Lower lobe of right lung (tissue), 2 donors: ENCODE data around the gene KRTAP9-4. TPM values are rescaled to one million over a fixed set of nuclear protein-coding genes. Genes with fewer than 3 reads are reported as not detected.

Experiments
- ATAC-seq, 2 donors: fragments of 200-7000 bp; cut with Tn5 transposase; one replicate each; pipeline ENCODE4 v1.9.1; 2020 to 2022; ENCODE audit warnings: mild to moderate bottlenecking in 2 of 2, moderate library complexity in 2 of 2
- DNase-seq: peaks from one replicate; pipeline ENCODE4 v3.0.0-alpha.2; 2020
- H3K27ac ChIP-seq: fragments of 200-600 bp; one replicate; pipeline ENCODE4 v1.8.0; 2022
- H3K27me3 ChIP-seq: fragments of 200-600 bp; one replicate; pipeline ENCODE4 v1.8.0; 2022; ENCODE audit warnings: low read depth
- H3K36me3 ChIP-seq: fragments of 200-600 bp; one replicate; pipeline ENCODE4 v1.8.0; 2022; ENCODE audit warnings: mild to moderate bottlenecking
- H3K4me1 ChIP-seq: fragments of 200-600 bp; one replicate; pipeline ENCODE4 v1.8.0; 2022
- H3K4me3 ChIP-seq: fragments of 200-600 bp; one replicate; pipeline ENCODE4 v1.8.0; 2022; ENCODE audit warnings: mild to moderate bottlenecking
- H3K9me3 ChIP-seq: fragments of 200-600 bp; one replicate; pipeline ENCODE4 v1.8.0; 2022
- intact Hi-C: fragments of 100-400 bp; cut with DNase I; formaldehyde crosslinking; loops from one replicate; pipeline ENCODE4 v1.11.0; 2022
- total RNA-seq: library from RNA; stranded (reverse); fragmentation: NEBNext Ultra II Directional; extraction: Animal tissue kit (Norgen Biotek cat#: 25700); gene quantifications from one replicate; pipeline ENCODE4 v1.2.1, GENCODE V29; 2021
- TF ChIP-seq, protein P1 (sequence below): fragments of 200-600 bp; IDR thresholded peaks from one replicate; pipeline ENCODE4 v1.8.0; 2022; ENCODE audit warnings: antibody characterized with exemption, mild to moderate bottlenecking
- donor health status: DM: no; HTN: yes; CAD: no; lungs with severe emphysema.

The KRTAP9-4 gene
- total RNA-seq, 1 donor from 2014 or later: not detected

DNA sequence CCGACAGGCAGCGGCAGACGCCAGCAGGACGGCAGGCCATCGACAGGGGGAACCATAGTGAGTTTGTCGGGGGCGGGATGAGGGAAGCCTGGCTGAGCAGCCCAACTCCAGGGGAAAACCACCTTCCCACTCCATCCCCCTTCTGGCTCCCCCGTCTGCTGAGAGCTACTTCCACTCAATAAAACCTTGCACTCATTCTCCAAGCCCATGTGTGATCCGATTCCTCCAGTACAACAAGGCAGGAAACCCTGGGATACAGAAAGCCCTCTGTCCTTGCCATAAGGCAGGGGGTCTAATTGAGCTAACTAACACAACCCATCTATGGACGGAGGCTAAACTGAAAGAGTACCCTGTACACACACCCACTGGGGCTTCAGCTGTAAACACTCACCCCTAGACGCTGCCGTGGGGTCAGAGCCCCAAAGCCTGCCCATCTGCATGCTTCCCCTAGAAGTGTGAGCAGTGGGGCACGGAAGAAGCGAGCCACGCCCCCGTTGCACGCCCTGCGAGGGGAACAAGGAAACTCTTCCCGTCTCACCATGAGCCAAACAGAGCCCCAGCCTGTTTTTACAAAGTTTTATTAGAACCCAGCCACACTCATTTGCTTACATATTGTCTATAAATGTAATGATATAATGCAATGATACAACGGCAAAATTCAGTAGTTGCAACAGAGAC lies 49.1 kb downstream of the KRTAP9-4 start:
- ATAC-seq: no peak
- Histone ChIP-seq H3K27ac (no peak overlapping the region), H3K36me3 (no peaks in the 10 kb centered on the region), H3K4me3 (no peak overlapping the region), H3K27me3 (no peaks in the 10 kb centered on the region), H3K4me1 (no peaks in the 10 kb centered on the region), H3K9me3 (no peaks in the 10 kb centered on the region)
- TF ChIP-seq, protein P1, sequence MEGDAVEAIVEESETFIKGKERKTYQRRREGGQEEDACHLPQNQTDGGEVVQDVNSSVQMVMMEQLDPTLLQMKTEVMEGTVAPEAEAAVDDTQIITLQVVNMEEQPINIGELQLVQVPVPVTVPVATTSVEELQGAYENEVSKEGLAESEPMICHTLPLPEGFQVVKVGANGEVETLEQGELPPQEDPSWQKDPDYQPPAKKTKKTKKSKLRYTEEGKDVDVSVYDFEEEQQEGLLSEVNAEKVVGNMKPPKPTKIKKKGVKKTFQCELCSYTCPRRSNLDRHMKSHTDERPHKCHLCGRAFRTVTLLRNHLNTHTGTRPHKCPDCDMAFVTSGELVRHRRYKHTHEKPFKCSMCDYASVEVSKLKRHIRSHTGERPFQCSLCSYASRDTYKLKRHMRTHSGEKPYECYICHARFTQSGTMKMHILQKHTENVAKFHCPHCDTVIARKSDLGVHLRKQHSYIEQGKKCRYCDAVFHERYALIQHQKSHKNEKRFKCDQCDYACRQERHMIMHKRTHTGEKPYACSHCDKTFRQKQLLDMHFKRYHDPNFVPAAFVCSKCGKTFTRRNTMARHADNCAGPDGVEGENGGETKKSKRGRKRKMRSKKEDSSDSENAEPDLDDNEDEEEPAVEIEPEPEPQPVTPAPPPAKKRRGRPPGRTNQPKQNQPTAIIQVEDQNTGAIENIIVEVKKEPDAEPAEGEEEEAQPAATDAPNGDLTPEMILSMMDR: no peak
- intact Hi-C loops: no loop called here
- DNase-seq: no peak

Other genes starting within 250 kb of the KRTAP9-4 start
- gene KRTAP3-2, start 249.8 kb upstream of the KRTAP9-4 start, total RNA-seq: not detected
- not detected for gene KRTAP3-1, start 240.6 kb upstream of the KRTAP9-4 start, total RNA-seq
- not detected for gene KRTAP1-5, start 222.5 kb upstream of the KRTAP9-4 start, total RNA-seq
- gene KRTAP1-4, start 219.5 kb upstream of the KRTAP9-4 start, total RNA-seq: not detected
- not detected for gene KRTAP1-3, start 214.8 kb upstream of the KRTAP9-4 start, total RNA-seq
- not detected for gene KRTAP1-1, start 208.2 kb upstream of the KRTAP9-4 start, total RNA-seq
- not detected for gene KRTAP2-1, start 202.4 kb upstream of the KRTAP9-4 start, total RNA-seq
- not detected for gene KRTAP2-2, start 194.5 kb upstream of the KRTAP9-4 start, total RNA-seq
- gene KRTAP2-3, start 189.6 kb upstream of the KRTAP9-4 start, total RNA-seq: not detected
- gene KRTAP2-4, start 183.8 kb upstream of the KRTAP9-4 start, total RNA-seq: not detected
- not detected for gene KRTAP4-7, start 165.5 kb upstream of the KRTAP9-4 start, total RNA-seq
- not detected for gene KRTAP4-8, start 151.5 kb upstream of the KRTAP9-4 start, total RNA-seq
- not detected for gene KRTAP4-16, start 147.5 kb upstream of the KRTAP9-4 start, total RNA-seq
- gene KRTAP4-9, start 144.3 kb upstream of the KRTAP9-4 start, total RNA-seq: not detected
- gene KRTAP4-11, start 131.3 kb upstream of the KRTAP9-4 start, total RNA-seq: not detected
- not detected for gene KRTAP4-12, start 125.5 kb upstream of the KRTAP9-4 start, total RNA-seq
- not detected for gene KRTAP4-6, start 109.1 kb upstream of the KRTAP9-4 start, total RNA-seq
- not detected for gene KRTAP4-5, start 99.9 kb upstream of the KRTAP9-4 start, total RNA-seq
- gene KRTAP4-4, start 88.9 kb upstream of the KRTAP9-4 start, total RNA-seq: not detected
- gene KRTAP4-3, start 81.5 kb upstream of the KRTAP9-4 start, total RNA-seq: not detected
- gene KRTAP4-2, start 71.5 kb upstream of the KRTAP9-4 start, total RNA-seq: not detected
- not detected for gene KRTAP4-1, start 64.8 kb upstream of the KRTAP9-4 start, total RNA-seq
- not detected for gene KRTAP9-1, start 59.8 kb upstream of the KRTAP9-4 start, total RNA-seq
- gene KRTAP9-2, start 23.0 kb upstream of the KRTAP9-4 start, total RNA-seq: not detected
- gene KRTAP9-3, start 17.2 kb upstream of the KRTAP9-4 start, total RNA-seq: not detected
- gene KRTAP9-8, start 11.7 kb upstream of the KRTAP9-4 start, total RNA-seq: not detected
- not detected for gene KRTAP9-9, start 5.7 kb downstream of the KRTAP9-4 start, total RNA-seq
- not detected for gene KRTAP9-6, start 15.7 kb downstream of the KRTAP9-4 start, total RNA-seq
- gene KRTAP9-7, start 26.0 kb downstream of the KRTAP9-4 start, total RNA-seq: not detected
- gene KRTAP29-1, start 53.2 kb downstream of the KRTAP9-4 start, total RNA-seq: not detected
- gene KRTAP16-1, start 59.6 kb downstream of the KRTAP9-4 start, total RNA-seq: not detected
- not detected for gene KRTAP17-1, start 66.0 kb downstream of the KRTAP9-4 start, total RNA-seq
- gene KRT33A, start 101.1 kb downstream of the KRTAP9-4 start, total RNA-seq: not detected
- gene KRT33B, start 120.1 kb downstream of the KRTAP9-4 start, total RNA-seq: not detected
- gene KRT34, start 132.6 kb downstream of the KRTAP9-4 start, total RNA-seq: not detected
- not detected for gene KRT31, start 147.9 kb downstream of the KRTAP9-4 start, total RNA-seq
- not detected for gene KRT37, start 174.9 kb downstream of the KRTAP9-4 start, total RNA-seq
- gene KRT38, start 191.3 kb downstream of the KRTAP9-4 start, total RNA-seq: not detected
- gene KRT32, start 217.7 kb downstream of the KRTAP9-4 start, total RNA-seq: not detected
- not detected for gene KRT35, start 231.5 kb downstream of the KRTAP9-4 start, total RNA-seq
- not detected for gene KRT36, start 240.2 kb downstream of the KRTAP9-4 start, total RNA-seq